ENCODE results near the gene TBC1D16. TPM values are rescaled to one million over a fixed set of nuclear protein-coding genes. Genes with fewer than 3 reads are reported as not detected.
"Not testable (repeated sequence)": the region's sequence is repeated elsewhere in the genome, so short reads cannot be mapped to it uniquely, and the experiment has no call there.

The TBC1D16 gene
- total RNA-seq, 6 experiments from 2014 or later, result 15.1 to 25.5 (median 17.9) TPM

DNA sequence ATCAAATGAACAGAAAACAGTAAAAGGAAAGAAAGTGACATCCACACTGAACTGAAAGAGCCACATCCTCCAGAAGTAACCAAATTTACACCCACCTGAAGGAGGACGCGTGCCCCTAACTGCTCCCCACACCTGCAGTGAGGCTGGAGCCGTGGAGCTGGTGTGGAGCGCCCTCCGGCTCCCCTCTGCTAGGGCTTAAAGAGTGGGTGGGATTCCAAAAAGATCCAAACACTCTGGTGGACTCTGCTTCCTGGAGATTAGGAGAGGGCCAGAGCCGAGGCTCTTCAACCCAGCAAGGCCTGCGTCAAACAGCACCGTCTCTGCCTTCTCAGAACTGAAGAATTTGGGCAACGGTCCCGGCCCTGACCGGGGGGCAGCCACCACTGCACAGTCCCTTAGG is 16.0 kb upstream of the TBC1D16 start:
- H3K27me3 Mint-ChIP-seq (ENCODE audit: insufficient read depth), result no peaks in the 10 kb centered on the region; the same call in none of the 2 replicates
- no peak for DNase-seq

DNA sequence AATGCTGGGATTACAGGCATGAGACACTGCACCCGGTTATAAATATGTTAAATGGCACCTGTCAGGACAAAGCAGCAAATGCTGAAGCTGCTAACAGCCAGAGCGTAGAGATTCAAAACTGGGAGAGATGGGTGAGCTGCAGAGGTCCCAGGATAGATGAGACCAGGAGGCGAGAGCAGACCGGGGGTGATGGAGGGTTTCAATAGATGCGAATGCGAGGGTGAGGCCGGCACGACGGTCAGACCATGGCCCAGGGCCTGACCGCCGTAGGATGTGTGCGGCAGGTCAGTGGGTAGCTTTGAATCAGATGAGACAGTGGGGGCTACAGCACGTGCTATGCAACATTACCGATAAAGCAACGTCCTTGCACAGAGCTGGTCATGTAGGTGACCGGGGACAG is 15.0 kb upstream of the TBC1D16 start:
- no peaks in the 10 kb centered on the region for H3K9me3 Mint-ChIP-seq
- peaks cover 5% of the 10 kb centered on the region; the same call in 1 of the 2 replicates for H3K4me1 Mint-ChIP-seq (ENCODE audit: low read depth)
- H3K27ac Mint-ChIP-seq, result no peak overlapping the region
- TF ChIP-seq, protein P1, sequence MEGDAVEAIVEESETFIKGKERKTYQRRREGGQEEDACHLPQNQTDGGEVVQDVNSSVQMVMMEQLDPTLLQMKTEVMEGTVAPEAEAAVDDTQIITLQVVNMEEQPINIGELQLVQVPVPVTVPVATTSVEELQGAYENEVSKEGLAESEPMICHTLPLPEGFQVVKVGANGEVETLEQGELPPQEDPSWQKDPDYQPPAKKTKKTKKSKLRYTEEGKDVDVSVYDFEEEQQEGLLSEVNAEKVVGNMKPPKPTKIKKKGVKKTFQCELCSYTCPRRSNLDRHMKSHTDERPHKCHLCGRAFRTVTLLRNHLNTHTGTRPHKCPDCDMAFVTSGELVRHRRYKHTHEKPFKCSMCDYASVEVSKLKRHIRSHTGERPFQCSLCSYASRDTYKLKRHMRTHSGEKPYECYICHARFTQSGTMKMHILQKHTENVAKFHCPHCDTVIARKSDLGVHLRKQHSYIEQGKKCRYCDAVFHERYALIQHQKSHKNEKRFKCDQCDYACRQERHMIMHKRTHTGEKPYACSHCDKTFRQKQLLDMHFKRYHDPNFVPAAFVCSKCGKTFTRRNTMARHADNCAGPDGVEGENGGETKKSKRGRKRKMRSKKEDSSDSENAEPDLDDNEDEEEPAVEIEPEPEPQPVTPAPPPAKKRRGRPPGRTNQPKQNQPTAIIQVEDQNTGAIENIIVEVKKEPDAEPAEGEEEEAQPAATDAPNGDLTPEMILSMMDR (IDR thresholded peaks at IDR 0.05), result no peak
- no peaks in the 10 kb centered on the region for H3K27me3 Mint-ChIP-seq (ENCODE audit: insufficient read depth)
- H3K4me3 Mint-ChIP-seq, result no peak overlapping the region
- no peaks in the 10 kb centered on the region for H3K36me3 Mint-ChIP-seq (ENCODE audit: low read depth)
- DNase-seq, result no peak

More for the DNA sequence above, 16.0 kb upstream of the TBC1D16 start:
- Mint-ChIP-seq H3K4me1 (ENCODE audit: low read depth) (peaks cover 5% of the 10 kb centered on the region; the same call in 1 of the 2 replicates), H3K36me3 (ENCODE audit: low read depth) (no peaks in the 10 kb centered on the region), H3K4me3 (no peak overlapping the region), H3K27ac (no peak overlapping the region), H3K9me3 (no peaks in the 10 kb centered on the region)
- TF ChIP-seq, protein P1 (IDR thresholded peaks at IDR 0.05), result no peak

DNA sequence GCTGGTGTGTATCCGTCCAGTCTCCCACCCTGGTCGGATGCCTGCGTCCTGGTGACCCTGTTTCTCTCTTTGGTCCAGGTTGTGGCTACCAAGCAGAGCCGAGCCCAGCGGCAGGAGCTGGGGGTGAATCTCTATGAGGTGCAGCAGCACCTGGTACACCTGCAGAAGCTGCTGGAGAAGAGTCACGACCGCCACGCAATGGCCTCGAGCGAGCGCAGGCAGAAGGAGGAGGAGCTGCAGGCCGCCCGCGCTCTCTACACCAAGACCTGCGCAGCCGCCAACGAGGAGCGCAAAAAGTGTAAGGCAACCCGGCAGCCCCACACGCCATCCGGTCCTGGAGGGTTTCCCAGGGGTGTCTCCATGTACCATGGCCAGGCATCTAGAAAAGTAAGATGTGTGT is 14.3 kb upstream of the TBC1D16 start:
- no peak overlapping the region for H3K4me3 Mint-ChIP-seq
- H3K4me1 Mint-ChIP-seq (ENCODE audit: low read depth), result peaks cover 5% of the 10 kb centered on the region; the same call in 1 of the 2 replicates
- H3K27me3 Mint-ChIP-seq (ENCODE audit: insufficient read depth), result no peaks in the 10 kb centered on the region
- TF ChIP-seq, protein P1 (IDR thresholded peaks at IDR 0.05), result no peak
- H3K36me3 Mint-ChIP-seq (ENCODE audit: low read depth), result no peaks in the 10 kb centered on the region
- no peaks in the 10 kb centered on the region for H3K9me3 Mint-ChIP-seq
- no peak for DNase-seq
- no peak overlapping the region for H3K27ac Mint-ChIP-seq

DNA sequence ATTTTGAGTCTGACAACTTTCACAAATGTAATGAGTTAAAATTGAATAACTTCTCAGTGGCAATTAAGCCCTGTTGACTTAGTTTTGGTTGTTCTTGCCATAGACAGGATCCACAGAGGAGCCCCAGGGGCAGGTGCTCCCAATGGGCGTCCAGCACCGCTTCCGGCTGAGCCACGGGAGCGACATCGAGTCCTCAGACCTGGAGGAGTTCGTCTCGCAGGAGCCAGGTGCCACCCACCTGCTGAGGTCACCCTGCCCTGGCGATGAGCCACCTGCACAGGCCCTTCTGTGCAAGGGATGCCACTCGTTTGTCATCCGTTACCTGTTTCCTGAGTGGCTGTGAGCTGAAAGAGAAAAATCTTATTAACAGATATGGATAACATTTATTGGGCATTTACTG is 11.5 kb upstream of the TBC1D16 start:
- Mint-ChIP-seq H3K27ac (no peak overlapping the region), H3K36me3 (ENCODE audit: low read depth) (peaks cover 8% of the 10 kb centered on the region; the same call in 1 of the 2 replicates), H3K9me3 (no peaks in the 10 kb centered on the region), H3K4me1 (ENCODE audit: low read depth) (no peaks in the 10 kb centered on the region), H3K27me3 (ENCODE audit: insufficient read depth) (no peaks in the 10 kb centered on the region), H3K4me3 (no peak overlapping the region)
- TF ChIP-seq, protein P1 (IDR thresholded peaks at IDR 0.05), result no peak
- DNase-seq, result no peak

DNA sequence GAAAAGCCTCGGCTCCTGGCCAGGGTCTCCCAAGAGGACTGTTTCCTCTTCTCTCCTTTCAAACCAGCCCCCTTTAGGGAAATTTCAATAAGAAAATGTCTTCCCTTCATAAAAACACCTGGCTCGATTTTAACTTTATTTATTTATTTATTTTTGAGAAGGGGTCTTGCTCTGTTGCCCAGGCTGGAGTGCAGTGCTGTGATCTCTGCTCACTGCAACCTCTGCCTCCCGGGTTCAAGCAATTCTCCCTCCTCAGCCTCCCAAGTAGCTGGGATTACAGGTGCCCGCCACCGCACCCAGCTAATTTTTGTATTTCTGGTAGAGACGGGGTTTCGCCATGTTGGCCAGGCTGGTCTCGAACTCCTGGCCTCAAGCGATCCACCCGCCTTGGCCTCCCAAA is 11.0 kb upstream of the TBC1D16 start:
- not testable (repeated sequence) for H3K36me3 Mint-ChIP-seq (ENCODE audit: low read depth); H3K27me3 Mint-ChIP-seq (ENCODE audit: insufficient read depth); H3K9me3 Mint-ChIP-seq; DNase-seq; H3K27ac Mint-ChIP-seq; H3K4me1 Mint-ChIP-seq (ENCODE audit: low read depth); H3K4me3 Mint-ChIP-seq

DNA sequence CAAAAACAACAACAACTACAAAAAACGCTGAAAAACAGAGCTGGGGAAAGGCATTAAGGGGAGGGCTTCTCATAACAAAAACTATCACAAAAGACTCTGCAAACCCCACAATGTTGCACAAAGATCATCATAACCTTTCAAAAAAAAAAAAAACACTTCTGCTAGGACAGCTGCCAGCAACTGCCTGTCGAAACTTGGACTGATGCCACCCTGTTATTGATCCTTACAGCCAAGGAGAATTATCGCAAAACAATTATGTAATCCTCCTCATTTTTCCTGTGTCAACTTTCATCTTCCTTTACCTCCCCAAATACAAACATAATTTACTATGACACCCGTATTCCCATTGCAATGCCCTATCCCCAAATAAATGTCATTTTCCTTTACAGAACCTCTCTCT is 10.0 kb upstream of the TBC1D16 start:
- DNase-seq, result no peak
- H3K36me3 Mint-ChIP-seq (ENCODE audit: low read depth), result peaks cover 9% of the 10 kb centered on the region; the same call in 1 of the 2 replicates
- H3K27ac Mint-ChIP-seq, result no peak overlapping the region
- H3K27me3 Mint-ChIP-seq (ENCODE audit: insufficient read depth), result no peaks in the 10 kb centered on the region
- TF ChIP-seq, protein P1 (IDR thresholded peaks at IDR 0.05), result no peak
- no peaks in the 10 kb centered on the region for H3K9me3 Mint-ChIP-seq
- H3K4me3 Mint-ChIP-seq, result no peak overlapping the region
- no peaks in the 10 kb centered on the region for H3K4me1 Mint-ChIP-seq (ENCODE audit: low read depth)
